Neural cell (in vitro differentiated cells): ENCODE results near the gene NOL3.
"Not testable (repeated sequence)": the region's sequence is repeated elsewhere in the genome, so short reads cannot be mapped to it uniquely, and the experiment has no call there.

Source experiments
- EP300 ChIP-seq: fragments of 450-650 bp; conservative IDR thresholded peaks from 2 replicates; pipeline ENCODE4 v1.6.1; 2014; ENCODE audit warnings: antibody characterized with exemption, mild to moderate bottlenecking, moderate library complexity; ENCODE audit not compliant: poor library complexity, severe bottlenecking
- EZH2 ChIP-seq: fragments of 200-600, 300-800 bp; shearing (Covaris generic), sonication (generic); IDR thresholded peaks from 2 replicates; pipeline ENCODE4 v1.6.1; 2014; ENCODE audit warnings: antibody characterized with exemption, low read length, borderline replicate concordance, mild to moderate bottlenecking; ENCODE audit not compliant: insufficient read depth, poor library complexity, severe bottlenecking
- POLR2AphosphoS5 ChIP-seq: IDR thresholded peaks from 2 replicates; pipeline ENCODE4 v1.6.1; 2012
- RAD21 ChIP-seq: fragments of 450-650 bp; conservative IDR thresholded peaks from 2 replicates; pipeline ENCODE4 v1.6.1; 2014; ENCODE audit warnings: antibody characterized with exemption, mild to moderate bottlenecking, moderate library complexity
- SMC3 ChIP-seq: fragments of 450-650 bp; conservative IDR thresholded peaks from 2 replicates; pipeline ENCODE4 v1.6.1; 2014; ENCODE audit warnings: antibody characterized with exemption, mild to moderate bottlenecking, moderate library complexity; ENCODE audit not compliant: poor library complexity
- TAF1 ChIP-seq: IDR thresholded peaks from 2 replicates; pipeline ENCODE4 v1.6.1; 2012; ENCODE audit warnings: low read depth
- TF ChIP-seq, protein P1 (sequence below): fragments of 450-650 bp; IDR thresholded peaks from 2 replicates; pipeline ENCODE4 v1.5.1; 2014; ENCODE audit warnings: antibody characterized with exemption, mild to moderate bottlenecking, moderate library complexity; ENCODE audit not compliant: poor library complexity, severe bottlenecking
- TF ChIP-seq, protein P2 (sequence below): IDR thresholded peaks from 2 replicates; pipeline ENCODE4 v1.6.1; 2012; ENCODE audit warnings: borderline replicate concordance

DNA sequence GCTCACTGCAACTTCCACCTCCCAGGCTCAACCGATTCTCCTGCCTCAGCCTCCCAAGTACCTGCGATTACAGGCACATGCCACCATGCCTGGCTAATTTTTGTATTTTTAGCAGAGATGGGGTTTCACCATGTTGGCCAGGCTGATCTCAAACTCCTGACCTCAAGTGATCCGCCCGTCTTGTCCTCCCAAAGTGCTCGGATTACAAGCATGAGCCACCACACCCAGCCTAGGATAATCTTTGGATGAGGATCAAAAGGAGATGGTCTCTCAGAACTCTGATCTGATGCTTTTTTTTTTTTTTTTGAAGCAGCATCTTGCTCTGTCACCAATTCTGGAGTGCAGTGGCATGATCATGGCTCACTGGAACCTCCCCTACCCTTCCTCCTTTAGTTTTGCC, 47.5 kb upstream of the NOL3 start:
- TF ChIP-seq, protein P1, sequence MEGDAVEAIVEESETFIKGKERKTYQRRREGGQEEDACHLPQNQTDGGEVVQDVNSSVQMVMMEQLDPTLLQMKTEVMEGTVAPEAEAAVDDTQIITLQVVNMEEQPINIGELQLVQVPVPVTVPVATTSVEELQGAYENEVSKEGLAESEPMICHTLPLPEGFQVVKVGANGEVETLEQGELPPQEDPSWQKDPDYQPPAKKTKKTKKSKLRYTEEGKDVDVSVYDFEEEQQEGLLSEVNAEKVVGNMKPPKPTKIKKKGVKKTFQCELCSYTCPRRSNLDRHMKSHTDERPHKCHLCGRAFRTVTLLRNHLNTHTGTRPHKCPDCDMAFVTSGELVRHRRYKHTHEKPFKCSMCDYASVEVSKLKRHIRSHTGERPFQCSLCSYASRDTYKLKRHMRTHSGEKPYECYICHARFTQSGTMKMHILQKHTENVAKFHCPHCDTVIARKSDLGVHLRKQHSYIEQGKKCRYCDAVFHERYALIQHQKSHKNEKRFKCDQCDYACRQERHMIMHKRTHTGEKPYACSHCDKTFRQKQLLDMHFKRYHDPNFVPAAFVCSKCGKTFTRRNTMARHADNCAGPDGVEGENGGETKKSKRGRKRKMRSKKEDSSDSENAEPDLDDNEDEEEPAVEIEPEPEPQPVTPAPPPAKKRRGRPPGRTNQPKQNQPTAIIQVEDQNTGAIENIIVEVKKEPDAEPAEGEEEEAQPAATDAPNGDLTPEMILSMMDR: not testable (repeated sequence)
- not testable (repeated sequence) for TF ChIP-seq EP300, EZH2, POLR2AphosphoS5, RAD21, TAF1, SMC3
- TF ChIP-seq, protein P2, sequence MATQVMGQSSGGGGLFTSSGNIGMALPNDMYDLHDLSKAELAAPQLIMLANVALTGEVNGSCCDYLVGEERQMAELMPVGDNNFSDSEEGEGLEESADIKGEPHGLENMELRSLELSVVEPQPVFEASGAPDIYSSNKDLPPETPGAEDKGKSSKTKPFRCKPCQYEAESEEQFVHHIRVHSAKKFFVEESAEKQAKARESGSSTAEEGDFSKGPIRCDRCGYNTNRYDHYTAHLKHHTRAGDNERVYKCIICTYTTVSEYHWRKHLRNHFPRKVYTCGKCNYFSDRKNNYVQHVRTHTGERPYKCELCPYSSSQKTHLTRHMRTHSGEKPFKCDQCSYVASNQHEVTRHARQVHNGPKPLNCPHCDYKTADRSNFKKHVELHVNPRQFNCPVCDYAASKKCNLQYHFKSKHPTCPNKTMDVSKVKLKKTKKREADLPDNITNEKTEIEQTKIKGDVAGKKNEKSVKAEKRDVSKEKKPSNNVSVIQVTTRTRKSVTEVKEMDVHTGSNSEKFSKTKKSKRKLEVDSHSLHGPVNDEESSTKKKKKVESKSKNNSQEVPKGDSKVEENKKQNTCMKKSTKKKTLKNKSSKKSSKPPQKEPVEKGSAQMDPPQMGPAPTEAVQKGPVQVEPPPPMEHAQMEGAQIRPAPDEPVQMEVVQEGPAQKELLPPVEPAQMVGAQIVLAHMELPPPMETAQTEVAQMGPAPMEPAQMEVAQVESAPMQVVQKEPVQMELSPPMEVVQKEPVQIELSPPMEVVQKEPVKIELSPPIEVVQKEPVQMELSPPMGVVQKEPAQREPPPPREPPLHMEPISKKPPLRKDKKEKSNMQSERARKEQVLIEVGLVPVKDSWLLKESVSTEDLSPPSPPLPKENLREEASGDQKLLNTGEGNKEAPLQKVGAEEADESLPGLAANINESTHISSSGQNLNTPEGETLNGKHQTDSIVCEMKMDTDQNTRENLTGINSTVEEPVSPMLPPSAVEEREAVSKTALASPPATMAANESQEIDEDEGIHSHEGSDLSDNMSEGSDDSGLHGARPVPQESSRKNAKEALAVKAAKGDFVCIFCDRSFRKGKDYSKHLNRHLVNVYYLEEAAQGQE: not testable (repeated sequence)
